H1 (cell line): ENCODE results near the gene KBTBD12. TPM values are rescaled to one million over a fixed set of nuclear protein-coding genes. Genes with fewer than 3 reads are reported as not detected.

Experiments used
- CTCF ChIA-PET: fragments of 300-600 bp; sonication (Branson Sonifier 250); formaldehyde crosslinking; loops from one replicate; lab custom pipeline; 2021; ENCODE audit not compliant: partially characterized antibody; lab: Charles Lee
- POLR2A ChIA-PET: fragments of 300-600 bp; sonication (Branson Sonifier 250); formaldehyde crosslinking; loops from one replicate; lab custom pipeline; 2021; ENCODE audit warnings: inconsistent platforms; ENCODE audit not compliant: partially characterized antibody; lab: Charles Lee
- DNase-seq, 2 experiments: peaks; one replicate each; pipeline versions ENCODE4 v3.0.0 to v3.0.0-alpha.2; 2010 to 2022; ENCODE audit warnings: low spot score in 2 of 2, low read depth in 1 of 2, mixed read lengths in 1 of 2
- FAIRE-seq: peaks from 2 replicates; lab custom pipeline; 2011; peaks lifted over from hg19 to GRCh38; lab: Jason Lieb, UNC
- H2AFZ ChIP-seq: 2 replicates; pipeline ENCODE4 v1.8.1; 2012; ENCODE audit warnings: low read length, inconsistent platforms
- H2AK5ac ChIP-seq: 2 replicates; pipeline ENCODE4 v1.6.1; 2013; ENCODE audit warnings: low read depth, low read length
- H2BK120ac ChIP-seq: replicated peaks from 2 replicates; pipeline ENCODE3; 2013; ENCODE audit warnings: low read depth, low read length, inconsistent platforms
- H2BK12ac ChIP-seq: 2 replicates; pipeline ENCODE4 v1.6.1; 2013; ENCODE audit warnings: low read depth, low read length
- H2BK15ac ChIP-seq: 2 replicates; pipeline ENCODE4 v1.6.1; 2013; ENCODE audit warnings: low read length
- H2BK20ac ChIP-seq: 2 replicates; pipeline ENCODE4 v1.6.1; 2013; ENCODE audit warnings: low read length
- H2BK5ac ChIP-seq: 2 replicates; pipeline ENCODE4 v1.6.1; 2013; ENCODE audit warnings: low read depth, low read length
- H3K14ac ChIP-seq: 2 replicates; pipeline ENCODE4 v1.6.1; 2013; ENCODE audit warnings: inconsistent platforms; ENCODE audit not compliant: insufficient read length
- H3K18ac ChIP-seq: 2 replicates; pipeline ENCODE4 v1.6.1; 2013; ENCODE audit warnings: low read length; ENCODE audit errors: extremely low read depth
- H3K23ac ChIP-seq: 2 replicates; pipeline ENCODE4 v1.6.1; 2013; ENCODE audit warnings: inconsistent platforms; ENCODE audit not compliant: insufficient read length
- H3K23me2 ChIP-seq: 2 replicates; pipeline ENCODE4 v1.6.1; 2013; ENCODE audit warnings: low read depth, low read length
- H3K27ac ChIP-seq: 2 replicates; pipeline ENCODE4 v1.6.1; 2011; ENCODE audit warnings: low read depth, low read length, inconsistent platforms
- H3K27me3 ChIP-seq, 4 experiments: replicated peaks in 1 of 4; 1 replicate in 1 of 4; 2 replicates in 3 of 4; pipeline versions ENCODE4 v1.6.1 to v1.8.1; 2011 to 2013; ENCODE audit warnings: low read length in 3 of 4, mild to moderate bottlenecking in 3 of 4, inconsistent platforms in 2 of 4, mixed read lengths in 2 of 4, moderate library complexity in 1 of 4; ENCODE audit not compliant: control insufficient read depth in 3 of 4, insufficient read depth in 3 of 4; ENCODE audit errors: extremely low read depth in 1 of 4
- H3K36me3 ChIP-seq, 4 experiments: 2 replicates each; pipeline versions ENCODE4 v1.6.1 to v1.8.1; 2011 to 2013; ENCODE audit warnings: mild to moderate bottlenecking in 4 of 4, low read length in 3 of 4, moderate library complexity in 2 of 4, control low read depth in 1 of 4, inconsistent platforms in 1 of 4; ENCODE audit not compliant: insufficient read depth in 4 of 4, control insufficient read depth in 2 of 4
- H3K4ac ChIP-seq: replicated peaks from 2 replicates; pipeline ENCODE3; 2013; ENCODE audit warnings: low read length, low read depth, mixed read lengths, inconsistent platforms; ENCODE audit not compliant: insufficient read length
- H3K4me1 ChIP-seq, 4 experiments: replicated peaks in 1 of 4; 1 replicate in 1 of 4; 2 replicates in 3 of 4; pipeline versions ENCODE4 v1.6.1 to v1.8.1; 2011 to 2013; ENCODE audit warnings: low read length in 3 of 4, inconsistent platforms in 2 of 4, mixed read lengths in 1 of 4; ENCODE audit not compliant: insufficient read depth in 4 of 4, control insufficient read depth in 3 of 4
- H3K4me2 ChIP-seq, 2 experiments: 2 replicates each; pipeline versions ENCODE4 v1.6.1 to v1.8.1; 2011 to 2013; ENCODE audit warnings: low read depth in 2 of 2, low read length in 2 of 2, control low read depth in 1 of 2, inconsistent platforms in 1 of 2, mild to moderate bottlenecking in 1 of 2; ENCODE audit not compliant: insufficient read depth in 1 of 2
- H3K4me3 ChIP-seq, 4 experiments: fragments of 200-600, 300-600 bp in 1 of 4; sonication (generic), shearing (Covaris generic), sonication (Bioruptor Twin) in 1 of 4; 2 replicates each; pipeline versions ENCODE4 v1.5.1 to v1.8.1; 2011 to 2016; ENCODE audit warnings: low read length in 4 of 4, low read depth in 3 of 4, control low read depth in 2 of 4, inconsistent platforms in 2 of 4, mild to moderate bottlenecking in 2 of 4, mixed read lengths in 1 of 4, moderate library complexity in 1 of 4; ENCODE audit not compliant: insufficient read depth in 2 of 4; ENCODE audit errors: extremely low read depth in 1 of 4
- H3K56ac ChIP-seq: replicated peaks from 2 replicates; pipeline ENCODE3; 2013; ENCODE audit warnings: low read depth, mild to moderate bottlenecking, mixed read lengths, low read length, inconsistent platforms; ENCODE audit not compliant: insufficient read length
- H3K79me1 ChIP-seq: 2 replicates; pipeline ENCODE4 v1.6.1; 2013; ENCODE audit warnings: low read depth, low read length, control low read depth
- H3K79me2 ChIP-seq, 2 experiments: 2 replicates each; pipeline versions ENCODE4 v1.6.1 to v1.8.1; 2012 to 2013; ENCODE audit warnings: low read length in 2 of 2, mild to moderate bottlenecking in 2 of 2, inconsistent platforms in 1 of 2; ENCODE audit not compliant: insufficient read depth in 2 of 2, control insufficient read depth in 1 of 2
- H3K9ac ChIP-seq, 4 experiments: replicated peaks in 1 of 4; 1 replicate in 1 of 4; 2 replicates in 3 of 4; pipeline versions ENCODE4 v1.6.1 to v1.8.1; 2011 to 2013; ENCODE audit warnings: low read depth in 3 of 4, low read length in 3 of 4, control low read depth in 2 of 4, mild to moderate bottlenecking in 2 of 4, moderate library complexity in 2 of 4, inconsistent platforms in 1 of 4; ENCODE audit errors: extremely low read depth in 1 of 4
- H3K9me3 ChIP-seq, 2 experiments: 2 replicates each; pipeline versions ENCODE4 v1.6.1 to v1.8.1; 2012 to 2013; ENCODE audit warnings: mild to moderate bottlenecking in 2 of 2, moderate library complexity in 2 of 2, control low read depth in 1 of 2, inconsistent platforms in 1 of 2, low read depth in 1 of 2, low read length in 1 of 2, mixed read lengths in 1 of 2; ENCODE audit not compliant: insufficient read depth in 2 of 2
- H4K20me1 ChIP-seq, 2 experiments: replicated peaks in 1 of 2; 2 replicates each; pipeline versions ENCODE3 to v1.8.1; 2011 to 2013; ENCODE audit warnings: inconsistent platforms in 2 of 2, low read length in 2 of 2, mild to moderate bottlenecking in 1 of 2; ENCODE audit not compliant: insufficient read depth in 2 of 2, control insufficient read depth in 1 of 2
- H4K5ac ChIP-seq: 2 replicates; pipeline ENCODE4 v1.6.1; 2013; ENCODE audit warnings: low read length, low read depth, mixed read lengths, inconsistent platforms; ENCODE audit not compliant: insufficient read length
- H4K8ac ChIP-seq: 2 replicates; pipeline ENCODE4 v1.8.0; 2013; ENCODE audit warnings: mild to moderate bottlenecking, moderate library complexity, low read length, inconsistent platforms; ENCODE audit not compliant: insufficient read depth; ENCODE audit errors: extremely low read depth
- H4K91ac ChIP-seq: replicated peaks from 2 replicates; pipeline ENCODE3; 2013; ENCODE audit warnings: low read length, mixed read lengths, inconsistent platforms; ENCODE audit not compliant: insufficient read length
- CTBP2 ChIP-seq: IDR thresholded peaks from 2 replicates; pipeline ENCODE4 v1.7.0; 2011; ENCODE audit warnings: borderline replicate concordance, mild to moderate bottlenecking, moderate library complexity, mixed read lengths, low read length; ENCODE audit not compliant: insufficient read depth, insufficient read length
- WGBS, 2 experiments: shearing (Covaris generic) in 1 of 2; methylation state at CpG; one replicate each; pipeline versions ENCODE4 v1.1.6 to v1.1.7; 2013 to 2015; ENCODE audit warnings: low lambda C conversion rate in 2 of 2, mixed read lengths in 2 of 2, inconsistent platforms in 1 of 2, low coverage in 1 of 2, missing lambda C conversion rate in 1 of 2; ENCODE audit not compliant: insufficient replicate concordance in 2 of 2, insufficient coverage in 1 of 2, insufficient read length in 1 of 2; ENCODE audit errors: extremely low coverage in 1 of 2, missing lambda C conversion rate in 1 of 2; 5-methylcytosine and 5-hydroxymethylcytosine counted together
- polyA plus RNA-seq, 7 experiments: library from polyadenylated mRNA; depleted of rRNA in 3 of 7; stranded (reverse) in 5 of 7; unstranded in 2 of 7; fragments of >200 nt in 5 of 7; fragments of 200-250 nt in 2 of 7; gene quantifications; 1 replicate in 5 of 7; 2 replicates in 1 of 7; 4 replicates in 1 of 7; pipeline versions ENCODE4 v1.2.1 to v1.2.3, GENCODE V29; 2011 to 2013; ENCODE audit warnings: missing spikeins in 2 of 7, mixed read lengths in 2 of 7
- total RNA-seq: library from RNA; stranded (reverse); fragmentation: NEBNext Ultra II Directional; extraction: Animal tissue kit (Norgen Biotek cat#: 25700); gene quantifications from 2 replicates; pipeline ENCODE4 v1.2.1, GENCODE V29; 2021

The KBTBD12 gene
- total and polyA plus RNA-seq, 2 of the 8 experiments (the other 6 are each of a cell fraction or from before 2014, with no cell fraction given) = 0.33 to 0.63 TPM

DNA sequence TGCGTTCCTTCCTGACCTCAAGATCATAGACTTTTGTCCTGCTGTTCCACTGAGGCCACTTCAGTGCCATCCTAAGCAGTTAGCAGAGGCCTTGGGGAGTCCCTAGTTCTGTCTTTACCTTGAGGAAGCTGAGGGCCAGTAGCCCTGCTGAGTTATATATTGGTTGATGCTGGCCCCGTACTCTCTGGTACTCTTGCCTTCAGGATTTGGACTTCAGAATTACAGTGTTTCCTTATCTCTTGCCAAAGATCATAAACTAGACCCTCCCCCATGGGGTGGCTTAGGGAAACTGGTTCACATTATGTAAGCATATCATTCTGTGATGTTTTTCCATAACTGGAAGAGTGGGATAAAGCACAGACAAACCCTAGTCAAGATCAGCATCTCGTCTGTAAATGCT, 33.2 kb downstream of the KBTBD12 start:
- no peak overlapping the region for H2BK12ac ChIP-seq
- FAIRE-seq = no peak
- no peak for TF ChIP-seq CTBP2
- H3K9me3 ChIP-seq = no peaks in the 10 kb centered on the region
- no peak overlapping the region for H2BK15ac ChIP-seq
- no peak for DNase-seq
- H3K23me2 ChIP-seq = no peaks in the 10 kb centered on the region
- H3K79me2 ChIP-seq = no peaks in the 10 kb centered on the region
- no peaks in the 10 kb centered on the region for H3K4me1 ChIP-seq
- H4K8ac ChIP-seq = no peak overlapping the region
- no peak overlapping the region for H3K4me3 ChIP-seq
- no peak overlapping the region for H3K18ac ChIP-seq
- POLR2A ChIA-PET = no interaction called here
- H2BK120ac ChIP-seq = no peak overlapping the region
- no peaks in the 10 kb centered on the region for H3K36me3 ChIP-seq
- no peak overlapping the region for H4K91ac ChIP-seq
- H3K4ac ChIP-seq = no peak overlapping the region
- no peak overlapping the region for H2BK5ac ChIP-seq
- no peaks in the 10 kb centered on the region; a peak in 1 of 7 replicates for H3K27me3 ChIP-seq
- no peak overlapping the region for H3K9ac ChIP-seq
- H4K5ac ChIP-seq = no peak overlapping the region
- no peak overlapping the region for H3K23ac ChIP-seq
- no peak overlapping the region for H3K14ac ChIP-seq
- no peak overlapping the region for H3K27ac ChIP-seq
- WGBS, 2 experiments = 85% methylated on average over 3 of the region's 3 CpGs; no CpG with 5 or more reads in 1 of the 2 experiments
- no peak overlapping the region for H3K4me2 ChIP-seq
- CTCF ChIA-PET = interaction anchor here (0.6 to 2.2 kb wide), 2 partner anchors 11 to 115 kb away, joined by 3 to 10 read pairs; no protein-coding TSS in a partner anchor
- no peaks in the 10 kb centered on the region for H4K20me1 ChIP-seq
- no peak overlapping the region for H2AK5ac ChIP-seq
- no peak overlapping the region for H2AFZ ChIP-seq
- no peaks in the 10 kb centered on the region for H3K79me1 ChIP-seq
- H3K56ac ChIP-seq = no peak overlapping the region
- H2BK20ac ChIP-seq = no peak overlapping the region
